ENCODE data around the gene LIPF.

GRCh38 chr10:88682491-88682890 is 18.2 kb downstream of the LIPF start:
- TF ChIP-seq POLR2A (IDR thresholded peaks at IDR 0.05; ENCODE audit: low read length) (no peak), GATA1 (IDR thresholded peaks at IDR 0.05; ENCODE audit: low read depth, low read length) (no peak)

Measured in erythroblast (primary cell).